Epithelial cell of alveolus of lung (primary cell): ENCODE results near the gene GCM1. TPM values are rescaled to one million over a fixed set of nuclear protein-coding genes. Genes with fewer than 3 reads are reported as not detected.

ENCODE experiments used
- total RNA-seq: library from RNA; depleted of rRNA; stranded (reverse); fragments of >200 nt; gene quantifications from 2 replicates; pipeline ENCODE4 v1.2.1, GENCODE V29; 2015

The GCM1 gene, protein sequence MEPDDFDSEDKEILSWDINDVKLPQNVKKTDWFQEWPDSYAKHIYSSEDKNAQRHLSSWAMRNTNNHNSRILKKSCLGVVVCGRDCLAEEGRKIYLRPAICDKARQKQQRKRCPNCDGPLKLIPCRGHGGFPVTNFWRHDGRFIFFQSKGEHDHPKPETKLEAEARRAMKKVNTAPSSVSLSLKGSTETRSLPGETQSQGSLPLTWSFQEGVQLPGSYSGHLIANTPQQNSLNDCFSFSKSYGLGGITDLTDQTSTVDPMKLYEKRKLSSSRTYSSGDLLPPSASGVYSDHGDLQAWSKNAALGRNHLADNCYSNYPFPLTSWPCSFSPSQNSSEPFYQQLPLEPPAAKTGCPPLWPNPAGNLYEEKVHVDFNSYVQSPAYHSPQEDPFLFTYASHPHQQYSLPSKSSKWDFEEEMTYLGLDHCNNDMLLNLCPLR
- total RNA-seq: not detected in 2 replicates

DNA sequence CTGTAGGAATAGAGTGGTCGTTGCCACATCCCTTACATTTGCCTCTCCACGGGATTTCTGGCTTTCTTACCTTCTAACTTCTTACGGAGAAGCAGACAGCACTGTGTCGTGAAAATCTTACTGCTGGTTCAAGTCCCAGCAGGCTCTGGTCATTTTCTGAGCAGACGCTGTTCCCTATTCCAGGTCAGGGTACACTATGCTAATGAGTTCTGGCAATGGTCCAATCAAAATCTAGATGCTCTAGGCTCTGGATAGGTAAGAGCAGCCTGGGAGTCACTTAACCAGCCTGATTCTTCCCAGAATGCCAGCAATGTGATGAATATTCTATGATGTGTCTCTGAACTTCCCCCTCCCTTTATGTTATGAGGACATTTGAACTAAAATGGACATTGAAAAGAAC, at the start of gene GCM1:
TSS of gene GCM1 (minus strand) at position 158 of the 400 bp plus-strand sequence. CDS start 3,209 bp downstream, outside the sequence.

Other genes starting within 250 kb of the GCM1 start
- gene GSTA3, start 239.1 kb downstream of the GCM1 start, total RNA-seq: not detected in 2 replicates
- gene GSTA4, start 153.6 kb downstream of the GCM1 start, total RNA-seq: 35.8 and 45.8 TPM in 2 replicates
- 8.1 and 15.3 TPM in 2 replicates for gene CILK1, start 87.0 kb downstream of the GCM1 start, total RNA-seq
- gene FBXO9, start 83.4 kb downstream of the GCM1 start, total RNA-seq: 18.4 and 29.1 TPM in 2 replicates
- 117 and 120 TPM in 2 replicates for gene ELOVL5, start 200.1 kb upstream of the GCM1 start, total RNA-seq